Activated CD4-positive, alpha-beta memory T cell treated with anti-CD3 and anti-CD28 coated beads, Interleukin-2, amount 10 ng/mL, durations not matched to agents 7 days and 5 days (primary cell): Measurements from ENCODE around the gene ZNF358. TPM values are rescaled to one million over a fixed set of nuclear protein-coding genes. Genes with fewer than 3 reads are reported as not detected.
A peak's percentile ranks its signal among the peaks of the same experiment; 100 is the strongest.

ENCODE experiments used
- CTCF ChIA-PET: fragments of 350-600 bp; sonication (Branson Sonifier 250); formaldehyde crosslinking; loops from one replicate; lab custom pipeline; 2021; ENCODE audit warnings: antibody characterized with exemption, inconsistent platforms; lab: Charles Lee
- POLR2A ChIA-PET: fragments of 350-600 bp; sonication (Branson Sonifier 250); formaldehyde crosslinking; loops from one replicate; lab custom pipeline; 2021; ENCODE audit warnings: antibody characterized with exemption; lab: Charles Lee
- DNase-seq: peaks from one replicate; pipeline ENCODE4 v3.0.0-alpha.2; 2020
- H3K27ac Mint-ChIP-seq: one replicate; pipeline ENCODE4 v1.8.0; 2021; ENCODE audit warnings: mild to moderate bottlenecking, mixed read lengths
- H3K27me3 Mint-ChIP-seq: one replicate; pipeline ENCODE4 v1.8.0; 2021; ENCODE audit warnings: mixed read lengths
- H3K36me3 Mint-ChIP-seq: one replicate; pipeline ENCODE4 v1.8.0; 2021; ENCODE audit warnings: low read depth, mixed read lengths
- H3K4me1 Mint-ChIP-seq: one replicate; pipeline ENCODE4 v1.8.0; 2021; ENCODE audit warnings: mixed read lengths
- H3K4me3 Mint-ChIP-seq: one replicate; pipeline ENCODE4 v1.8.0; 2021; ENCODE audit warnings: mild to moderate bottlenecking, mixed read lengths
- H3K9me3 Mint-ChIP-seq: one replicate; pipeline ENCODE4 v1.8.0; 2021; ENCODE audit warnings: mixed read lengths
- total RNA-seq, 2 experiments: library from RNA; stranded (reverse); gene quantifications; one replicate each; pipeline ENCODE4 v1.2.3, GENCODE V29; 2021

ZNF358 gene
- total RNA-seq, 2 experiments from 2014 or later: 5.5 to 7.5 TPM

DNA sequence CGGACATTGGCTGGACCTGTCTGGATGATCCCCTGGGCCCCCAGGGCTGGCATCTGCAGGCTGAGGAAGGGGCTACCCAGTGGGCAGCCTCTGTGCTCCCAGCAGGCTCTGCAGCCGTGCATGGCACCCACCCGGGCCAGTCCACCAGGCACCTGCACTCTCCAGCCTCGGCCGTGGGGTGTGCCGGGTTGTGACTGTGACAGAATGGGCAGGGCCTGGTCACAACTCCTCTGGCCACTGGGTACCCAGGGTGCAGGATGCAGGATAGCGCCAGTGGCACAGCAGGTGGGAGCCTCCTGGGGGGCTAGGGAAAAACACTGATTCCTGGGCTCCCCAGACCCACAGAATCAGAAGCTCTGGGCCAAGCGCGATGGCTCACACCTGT lies 37.1 kb upstream of the ZNF358 start:
- Mint-ChIP-seq H3K4me3 (no peak overlapping the region), H3K9me3 (no peaks in the 10 kb centered on the region), H3K27ac (no peak overlapping the region), H3K36me3 (no peaks in the 10 kb centered on the region), H3K4me1 (peaks cover 4% of the 10 kb centered on the region), H3K27me3 (no peaks in the 10 kb centered on the region)
- no peak for DNase-seq
- ChIA-PET CTCF (no interaction called here), POLR2A (no interaction called here)

- ChIA-PET POLR2A (no interaction called here), CTCF (interaction anchor here (0.6 kb wide), 1 partner anchor 56 kb away, joined by 5 read pairs; no protein-coding TSS in a partner anchor)
- H3K4me1 Mint-ChIP-seq: peaks cover 4% of the 10 kb centered on the region
- no peak overlapping the region for H3K27ac Mint-ChIP-seq
- DNase-seq: no peak
- H3K9me3 Mint-ChIP-seq: no peaks in the 10 kb centered on the region
- no peaks in the 10 kb centered on the region for H3K27me3 Mint-ChIP-seq
- H3K4me3 Mint-ChIP-seq: no peak overlapping the region
- no peaks in the 10 kb centered on the region for H3K36me3 Mint-ChIP-seq
Measured at GRCh38 chr19:7480222-7480969, 35.5 kb upstream of the ZNF358 start.

GRCh38 chr19:7480970-7481255 lies 35.0 kb upstream of the ZNF358 start:
- CTCF ChIA-PET: no interaction called here
- no peak for DNase-seq
- POLR2A ChIA-PET: interaction anchor here (1.0 kb wide), 1 partner anchor 41 kb away, joined by 3 read pairs; the partner anchor contains the start of gene MCOLN1
- H3K9me3 Mint-ChIP-seq: no peaks in the 10 kb centered on the region
- H3K27me3 Mint-ChIP-seq: no peaks in the 10 kb centered on the region
- H3K4me1 Mint-ChIP-seq: peaks cover 4% of the 10 kb centered on the region
- no peaks in the 10 kb centered on the region for H3K36me3 Mint-ChIP-seq
- H3K4me3 Mint-ChIP-seq: no peak overlapping the region
- H3K27ac Mint-ChIP-seq: no peak overlapping the region

- Mint-ChIP-seq H3K9me3 (no peaks in the 10 kb centered on the region), H3K27me3 (no peaks in the 10 kb centered on the region), H3K36me3 (no peaks in the 10 kb centered on the region), H3K4me1 (peaks cover 4% of the 10 kb centered on the region), H3K4me3 (no peak overlapping the region), H3K27ac (no peak overlapping the region)
- POLR2A ChIA-PET: no interaction called here
- CTCF ChIA-PET: no interaction called here
- DNase-seq: no peak
Measured at GRCh38 chr19:7482584-7483439, 33.1 kb upstream of the ZNF358 start.

GRCh38 chr19:7483720-7484201 lies 32.1 kb upstream of the ZNF358 start:
- no peaks in the 10 kb centered on the region for H3K27me3 Mint-ChIP-seq
- H3K4me1 Mint-ChIP-seq: peaks cover 4% of the 10 kb centered on the region
- ChIA-PET POLR2A (interaction anchor here (1.0 kb wide), 1 partner anchor 146 kb away, joined by 4 read pairs; the partner anchor contains the start of genes PET100 and XAB2), CTCF (no interaction called here)
- no peaks in the 10 kb centered on the region for H3K36me3 Mint-ChIP-seq
- H3K4me3 Mint-ChIP-seq: no peak overlapping the region
- H3K27ac Mint-ChIP-seq: no peak overlapping the region
- DNase-seq: no peak
- H3K9me3 Mint-ChIP-seq: no peaks in the 10 kb centered on the region

- DNase-seq: no peak
- no peaks in the 10 kb centered on the region for H3K36me3 Mint-ChIP-seq
- H3K27me3 Mint-ChIP-seq: no peaks in the 10 kb centered on the region
- POLR2A ChIA-PET: no interaction called here
- no peak overlapping the region for H3K27ac Mint-ChIP-seq
- no peak overlapping the region for H3K4me3 Mint-ChIP-seq
- CTCF ChIA-PET: interaction anchor here (1.4 to 1.5 kb wide), 2 partner anchors 10 to 81 kb away, joined by 3 to 4 read pairs; no protein-coding TSS in a partner anchor
- H3K4me1 Mint-ChIP-seq: peaks cover 20% of the 10 kb centered on the region
- no peaks in the 10 kb centered on the region for H3K9me3 Mint-ChIP-seq
Measured at GRCh38 chr19:7486923-7487322, 29.0 kb upstream of the ZNF358 start.

DNA sequence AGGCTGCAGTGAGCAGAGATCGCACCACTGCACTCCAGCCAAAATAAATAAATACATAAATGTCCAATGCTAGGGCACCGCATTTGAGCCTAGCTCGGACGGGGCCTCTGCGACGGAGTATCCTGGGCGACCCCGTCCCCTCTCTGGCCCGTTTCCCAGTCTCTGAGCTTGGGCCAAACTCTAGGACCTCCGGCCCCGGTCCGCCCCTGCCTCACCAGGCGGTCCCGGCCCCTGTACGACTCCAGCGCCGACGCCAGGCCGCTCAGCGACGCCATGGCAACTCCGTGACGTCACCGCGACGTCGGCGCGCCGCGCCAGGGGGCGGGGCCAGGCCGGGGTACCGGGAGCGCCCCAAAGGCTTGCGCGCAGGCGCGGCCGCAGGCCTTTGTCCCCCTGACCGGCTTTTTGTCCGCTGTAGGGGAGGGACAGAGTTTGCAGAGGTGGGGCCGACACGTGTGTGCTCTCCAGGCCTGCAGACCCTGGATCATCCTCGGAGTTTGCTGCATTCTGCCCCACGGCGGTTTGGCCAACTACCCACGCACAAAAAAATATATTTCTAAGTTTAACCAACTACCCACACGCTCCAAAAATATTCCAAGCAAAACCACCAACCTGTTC lies 27.1 kb upstream of the ZNF358 start, which contains the start of gene PEX11G:
TSS of gene PEX11G (minus strand) at position 300 of the 618 bp plus-strand sequence. CDS start at position 275, 25 bp downstream.
- ChIA-PET CTCF (no interaction called here), POLR2A (interaction anchor here (1.4 kb wide), 1 partner anchor 33 kb away, joined by 7 read pairs; the partner anchor contains the start of gene MCOLN1)
- no peaks in the 10 kb centered on the region for H3K9me3 Mint-ChIP-seq
- H3K27me3 Mint-ChIP-seq: no peaks in the 10 kb centered on the region
- peak within 1 kb of the TSS; percentile 72 for H3K4me3 Mint-ChIP-seq
- no peaks in the 10 kb centered on the region for H3K36me3 Mint-ChIP-seq
- DNase-seq: peak; percentile 93
- H3K4me1 Mint-ChIP-seq: peaks cover 33% of the 10 kb centered on the region
- H3K27ac Mint-ChIP-seq: peak within 1 kb of the TSS; percentile 71

DNA sequence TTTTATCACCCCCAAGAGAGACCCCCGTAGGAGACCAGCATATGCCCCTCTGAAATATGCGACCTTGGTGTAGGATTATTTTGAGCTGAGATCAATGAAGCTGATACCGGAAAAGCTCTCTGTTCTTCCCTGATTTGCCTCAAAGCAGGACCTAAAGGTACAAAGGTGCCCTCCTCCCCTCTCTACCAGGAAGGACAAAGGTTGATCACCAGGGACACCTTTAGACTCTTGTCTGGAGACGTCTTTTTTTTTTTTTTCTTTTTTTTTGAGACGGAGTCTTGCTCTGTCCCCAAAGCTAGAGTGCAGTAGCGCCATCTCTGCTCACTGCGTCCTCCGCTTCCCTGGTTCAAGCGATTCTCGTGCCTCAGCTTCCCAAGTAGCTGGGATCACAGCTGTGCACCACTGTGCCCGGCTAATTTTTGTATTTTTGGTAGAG lies 26.3 kb upstream of the ZNF358 start:
- Mint-ChIP-seq H3K36me3 (no peaks in the 10 kb centered on the region), H3K4me3 (peak overlapping the region; percentile 47), H3K27ac (peak overlapping the region; percentile 71), H3K4me1 (peaks cover 33% of the 10 kb centered on the region), H3K27me3 (no peaks in the 10 kb centered on the region), H3K9me3 (no peaks in the 10 kb centered on the region)
- ChIA-PET POLR2A (interaction anchor here (1.4 kb wide), 1 partner anchor 32 kb away, joined by 7 read pairs; the partner anchor contains the start of gene MCOLN1), CTCF (interaction anchor here (0.5 to 0.8 kb wide), 2 partner anchors 23 to 43 kb away, joined by 3 read pairs; no protein-coding TSS in a partner anchor)
- no peak for DNase-seq

GRCh38 chr19:7492142-7492541 lies 23.8 kb upstream of the ZNF358 start:
- H3K36me3 Mint-ChIP-seq: no peaks in the 10 kb centered on the region
- no peak overlapping the region for H3K4me3 Mint-ChIP-seq
- ChIA-PET POLR2A (no interaction called here), CTCF (no interaction called here)
- DNase-seq: peak; percentile 79
- peak overlapping the region; percentile 72 for H3K27ac Mint-ChIP-seq
- H3K9me3 Mint-ChIP-seq: no peaks in the 10 kb centered on the region
- H3K4me1 Mint-ChIP-seq: peaks cover 33% of the 10 kb centered on the region
- H3K27me3 Mint-ChIP-seq: peaks cover 5% of the 10 kb centered on the region

GRCh38 chr19:7492558-7492957 lies 23.3 kb upstream of the ZNF358 start:
- POLR2A ChIA-PET: interaction anchor here (1.9 kb wide), 1 partner anchor 30 kb away, joined by 9 read pairs; the partner anchor contains the start of gene MCOLN1
- H3K36me3 Mint-ChIP-seq: no peaks in the 10 kb centered on the region
- H3K4me3 Mint-ChIP-seq: no peak overlapping the region

DNA sequence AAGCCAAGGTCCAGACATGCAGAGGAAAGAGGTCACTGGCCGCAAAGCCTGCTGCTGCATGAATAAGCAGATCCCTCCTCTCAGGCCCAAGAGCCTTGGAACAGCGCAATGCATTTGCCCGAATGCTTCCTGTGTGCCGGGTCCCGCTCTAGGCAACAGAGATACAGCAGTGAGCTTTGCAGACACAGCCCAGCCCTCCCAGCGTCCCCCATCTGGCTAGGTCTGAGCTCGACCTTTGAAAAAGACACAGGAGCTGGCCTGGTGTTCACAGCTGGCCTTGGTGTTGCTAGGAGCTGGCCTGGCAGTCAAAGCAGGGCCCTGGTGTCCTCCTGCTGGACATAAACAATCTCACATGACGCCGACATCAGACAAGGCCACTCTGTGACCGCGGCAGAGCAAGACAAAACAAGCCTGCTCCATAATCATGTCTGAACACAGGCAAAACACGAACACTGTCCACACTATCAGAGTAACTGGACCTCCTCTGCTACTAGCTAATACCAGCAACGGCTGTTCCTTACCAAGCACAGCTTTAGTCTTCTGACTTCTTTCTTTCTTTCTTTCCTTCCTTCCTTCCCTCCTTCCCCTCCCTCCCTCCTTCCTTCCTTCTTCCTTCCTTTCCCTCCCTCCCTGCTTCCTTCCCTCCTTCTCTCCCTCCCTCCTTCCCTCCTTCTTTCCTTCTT lies 21.3 kb upstream of the ZNF358 start:
- ChIA-PET POLR2A (interaction anchor here (1.2 to 1.9 kb wide), 3 partner anchors 10 to 143 kb away, joined by 3 to 9 read pairs (median 5); partner anchors contain the start of gene MCOLN1), CTCF (interaction anchor here (0.6 to 0.8 kb wide), 2 partner anchors 58 to 186 kb away, joined by 4 to 5 read pairs; partner anchors contain the start of gene TRAPPC5)
- H3K36me3 Mint-ChIP-seq: no peaks in the 10 kb centered on the region
- peaks cover 16% of the 10 kb centered on the region for H3K27me3 Mint-ChIP-seq
- H3K9me3 Mint-ChIP-seq: no peaks in the 10 kb centered on the region
- DNase-seq: no peak
- peaks cover 27% of the 10 kb centered on the region for H3K4me1 Mint-ChIP-seq
- H3K27ac Mint-ChIP-seq: no peak overlapping the region
- no peak overlapping the region for H3K4me3 Mint-ChIP-seq

More at GRCh38 chr19:7492558-7492957, 23.3 kb upstream of the ZNF358 start:
- Mint-ChIP-seq H3K4me1 (peaks cover 33% of the 10 kb centered on the region), H3K27me3 (peaks cover 7% of the 10 kb centered on the region), H3K9me3 (no peaks in the 10 kb centered on the region), H3K27ac (peak overlapping the region; percentile 72)
- CTCF ChIA-PET: no interaction called here
- DNase-seq: no peak

DNA sequence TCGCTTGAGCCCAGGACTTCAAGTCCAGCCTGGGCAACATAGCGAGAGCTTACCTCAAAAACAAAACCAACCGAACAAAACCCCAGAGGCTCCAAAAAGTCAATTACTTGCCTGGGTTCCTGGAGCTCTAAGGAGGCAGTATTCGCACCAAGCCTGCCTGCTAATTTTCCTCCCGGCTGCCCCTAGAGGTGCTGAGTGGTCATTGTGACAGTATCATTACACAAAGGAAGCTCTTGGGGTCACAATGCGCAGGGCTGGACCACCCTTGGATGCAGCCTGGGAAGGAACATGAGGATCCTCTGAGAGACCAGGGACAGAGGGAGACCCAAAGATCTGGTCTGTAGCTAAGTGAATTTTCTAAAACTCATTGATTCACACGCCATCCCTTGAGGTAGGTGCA lies 18.6 kb upstream of the ZNF358 start:
- Mint-ChIP-seq H3K27ac (no peak overlapping the region), H3K4me1 (peaks cover 13% of the 10 kb centered on the region), H3K9me3 (no peaks in the 10 kb centered on the region), H3K36me3 (no peaks in the 10 kb centered on the region), H3K27me3 (peaks cover 32% of the 10 kb centered on the region), H3K4me3 (no peak overlapping the region)
- ChIA-PET CTCF (interaction anchor here (0.6 to 2.6 kb wide), 6 partner anchors 12 to 96 kb away, joined by 3 to 9 read pairs (median 3); partner anchors contain the start of gene MCOLN1), POLR2A (interaction anchor here (1.2 kb wide), 1 partner anchor 25 kb away, joined by 5 read pairs; the partner anchor contains the start of gene MCOLN1)
- no peak for DNase-seq
